Smooth muscle cell (in vitro differentiated cells): ENCODE data around the gene YPEL1. TPM values are rescaled to one million over a fixed set of nuclear protein-coding genes. Genes with fewer than 3 reads are reported as not detected.

ENCODE experiments used
- DNase-seq: peaks from one replicate; lab custom pipeline; 2025; ENCODE audit not compliant: unreplicated experiment; lab: John Stamatoyannopoulos, UW
- H2AFZ ChIP-seq: fragments of 200-600 bp; sonication (generic); 2 replicates; pipeline ENCODE4 v1.6.0; 2016; ENCODE audit warnings: antibody characterized with exemption, low read depth, mild to moderate bottlenecking
- H3F3A ChIP-seq: fragments of 200-600 bp; sonication (generic); 2 replicates; pipeline ENCODE4 v1.6.0; 2017; ENCODE audit warnings: antibody characterized with exemption, low read depth
- H3K27ac ChIP-seq: fragments of 200-600 bp; sonication (generic); 2 replicates; pipeline ENCODE4 v1.5.1; 2016; ENCODE audit warnings: low read depth, mild to moderate bottlenecking
- H3K27me3 ChIP-seq: fragments of 200-600 bp; sonication (generic); 2 replicates; pipeline ENCODE4 v1.6.1; 2016; ENCODE audit warnings: low read depth, mild to moderate bottlenecking
- H3K36me3 ChIP-seq: fragments of 200-600 bp; sonication (generic); 2 replicates; pipeline ENCODE4 v1.5.1; 2016; ENCODE audit warnings: low read depth
- H3K4me1 ChIP-seq: fragments of 200-600 bp; sonication (generic); 2 replicates; pipeline ENCODE4 v1.5.1; 2016; ENCODE audit warnings: low read depth
- H3K4me2 ChIP-seq: fragments of 200-600 bp; sonication (generic); 2 replicates; pipeline ENCODE4 v1.6.0; 2016; ENCODE audit warnings: mild to moderate bottlenecking
- H3K4me3 ChIP-seq: fragments of 200-600 bp; sonication (generic); 2 replicates; pipeline ENCODE4 v1.5.1; 2016; ENCODE audit warnings: mild to moderate bottlenecking
- H3K79me2 ChIP-seq: fragments of 200-600 bp; sonication (generic); 2 replicates; pipeline ENCODE4 v1.6.0; 2016; ENCODE audit warnings: low read depth, mild to moderate bottlenecking
- H3K9ac ChIP-seq: fragments of 200-600 bp; sonication (generic); 2 replicates; pipeline ENCODE4 v1.6.0; 2016; ENCODE audit warnings: low read depth
- H3K9me3 ChIP-seq: fragments of 200-600 bp; sonication (generic); replicated peaks from 2 replicates; pipeline ENCODE4 v1.5.1; 2016; ENCODE audit warnings: low read depth
- H4K20me1 ChIP-seq: fragments of 200-600 bp; sonication (generic); 2 replicates; pipeline ENCODE4 v1.6.0; 2016; ENCODE audit warnings: low read depth
- CTCF ChIP-seq: fragments of 200-600 bp; sonication (generic); IDR thresholded peaks from 2 replicates; pipeline ENCODE4 v1.5.1; 2017; ENCODE audit warnings: borderline replicate concordance, mild to moderate bottlenecking, antibody characterized with exemption; ENCODE audit not compliant: insufficient read depth, poor library complexity, severe bottlenecking
- WGBS: methylation state at CpG from one replicate; pipeline ENCODE4 v1.1.7; 2016; ENCODE audit warnings: low lambda C conversion rate; 5-methylcytosine and 5-hydroxymethylcytosine counted together
- polyA plus RNA-seq: library from polyadenylated mRNA; unstranded; fragments of >200 nt; fragmentation: Nextera tagmentation; extraction: Ambion mirVana; gene quantifications from 2 replicates; pipeline ENCODE4 v1.2.1, GENCODE V29; 2016
- total RNA-seq: library from RNA; depleted of rRNA; stranded (reverse); fragments of >200 nt; gene quantifications from 2 replicates; pipeline ENCODE4 v1.2.3, GENCODE V29; 2014

Gene YPEL1
- total and polyA plus RNA-seq, 2 experiments from 2014 or later: 1.8 to 4.1 TPM

- Histone ChIP-seq H3K9ac (no peak overlapping the region), H3K27me3 (no peaks in the 10 kb centered on the region), H3K4me2 (no peak overlapping the region), H3K9me3 (no peaks in the 10 kb centered on the region), H4K20me1 (peaks cover 15% of the 10 kb centered on the region), H3F3A (no peaks in the 10 kb centered on the region), H3K4me3 (no peak overlapping the region), H3K36me3 (peaks cover 14% of the 10 kb centered on the region), H3K27ac (no peak overlapping the region), H3K4me1 (no peaks in the 10 kb centered on the region), H2AFZ (no peak overlapping the region), H3K79me2 (no peaks in the 10 kb centered on the region)
- no peak for DNase-seq
- TF ChIP-seq CTCF: no peak
- 88% methylated on average over 13 of the region's 13 CpGs for WGBS
Measured at GRCh38 chr22:21762712-21763581, 27.4 kb upstream of the YPEL1 start.

- Histone ChIP-seq H3K4me3 (no peak overlapping the region), H3K4me1 (no peaks in the 10 kb centered on the region), H3K79me2 (no peaks in the 10 kb centered on the region), H3F3A (no peaks in the 10 kb centered on the region), H2AFZ (no peak overlapping the region), H3K36me3 (peaks cover 14% of the 10 kb centered on the region), H4K20me1 (peaks cover 15% of the 10 kb centered on the region), H3K27ac (no peak overlapping the region), H3K9ac (no peak overlapping the region), H3K27me3 (no peaks in the 10 kb centered on the region), H3K9me3 (no peaks in the 10 kb centered on the region), H3K4me2 (no peak overlapping the region)
- 95% methylated on average over 15 of the region's 15 CpGs for WGBS
- no peak for TF ChIP-seq CTCF
- no peak for DNase-seq
Measured at GRCh38 chr22:21761994-21762680, 26.5 kb upstream of the YPEL1 start.

GRCh38 chr22:21761086-21761485, 25.5 kb upstream of the YPEL1 start:
- Histone ChIP-seq H3K27me3 (no peaks in the 10 kb centered on the region), H3F3A (no peaks in the 10 kb centered on the region), H3K36me3 (peaks cover 14% of the 10 kb centered on the region), H3K9me3 (no peaks in the 10 kb centered on the region), H3K4me1 (no peaks in the 10 kb centered on the region), H3K79me2 (no peaks in the 10 kb centered on the region), H3K4me2 (no peak overlapping the region), H3K4me3 (no peak overlapping the region), H2AFZ (no peak overlapping the region), H3K27ac (peak overlapping the region; percentile 57), H4K20me1 (peaks cover 15% of the 10 kb centered on the region), H3K9ac (no peak overlapping the region)
- TF ChIP-seq CTCF: no peak
- WGBS: 90% methylated on average over 2 of the region's 2 CpGs
- DNase-seq: no peak
